ENCODE measurements around the gene FBXL17. TPM values are rescaled to one million over a fixed set of nuclear protein-coding genes. Genes with fewer than 3 reads are reported as not detected.
A peak's percentile ranks its signal among the peaks of the same experiment; 100 is the strongest.

Gene FBXL17
- total RNA-seq, 1 experiment from 2014 or later: 8.8 TPM

DNA sequence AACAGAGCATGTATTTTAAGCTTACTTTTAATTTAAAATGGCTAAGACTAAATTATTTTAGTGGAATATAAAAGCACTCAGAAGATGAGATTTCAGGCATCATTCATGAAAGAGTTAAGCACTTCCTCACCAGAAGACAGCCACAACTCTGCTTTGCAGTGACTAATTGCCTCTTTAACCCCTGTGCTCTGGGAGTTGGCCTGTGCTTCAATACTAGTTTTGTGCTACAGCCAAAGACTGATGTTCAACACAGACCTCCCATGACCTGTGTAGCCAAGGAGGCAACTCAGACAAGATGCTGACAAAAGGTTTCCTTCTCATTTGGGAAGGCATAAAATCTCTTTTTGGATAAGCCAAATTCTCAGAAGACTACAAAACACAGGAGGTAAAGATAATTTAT is 353.5 kb downstream of the FBXL17 start:
- Histone ChIP-seq H3K36me3 (ENCODE audit: low read depth, low read length) (no peaks in the 10 kb centered on the region), H3K4me2 (ENCODE audit: low read length) (no peak overlapping the region), H3K4me3 (ENCODE audit: low read length) (no peak overlapping the region), H3K9me3 (ENCODE audit: low read length) (no peaks in the 10 kb centered on the region), H4K20me1 (ENCODE audit: low read length) (no peaks in the 10 kb centered on the region), H3K4me1 (ENCODE audit: insufficient read depth, low read length) (no peaks in the 10 kb centered on the region), H3K9me2 (replicated peaks; ENCODE audit: low read length) (no peaks in the 10 kb centered on the region), H2AFZ (ENCODE audit: low read length) (no peak overlapping the region), H3K79me2 (ENCODE audit: low read length) (no peaks in the 10 kb centered on the region), H3K27ac (ENCODE audit: low read length) (no peak overlapping the region), H3K9ac (ENCODE audit: low read length) (no peak overlapping the region), H3K27me3 (ENCODE audit: low read length) (no peaks in the 10 kb centered on the region), H3F3A (ENCODE audit: low read length, unreplicated experiment) (no peaks in the 10 kb centered on the region)
- BruUV-seq (replicated peaks): no TSS peak
- DNase-seq (no peak), ATAC-seq (peak; percentile 29)
- POLR2A ChIA-PET (ENCODE audit: unreplicated experiment): no interaction called here
- intact Hi-C loops (cut with micrococcal nuclease): no loop called here
- TF ChIP-seq EZH2 (IDR thresholded peaks at IDR 0.05; ENCODE audit: low read length, unreplicated experiment) (no peak), EZH2phosphoT487 (IDR thresholded peaks at IDR 0.05; ENCODE audit: borderline replicate concordance, low read length) (no peak)
- TF ChIP-seq, protein P1, sequence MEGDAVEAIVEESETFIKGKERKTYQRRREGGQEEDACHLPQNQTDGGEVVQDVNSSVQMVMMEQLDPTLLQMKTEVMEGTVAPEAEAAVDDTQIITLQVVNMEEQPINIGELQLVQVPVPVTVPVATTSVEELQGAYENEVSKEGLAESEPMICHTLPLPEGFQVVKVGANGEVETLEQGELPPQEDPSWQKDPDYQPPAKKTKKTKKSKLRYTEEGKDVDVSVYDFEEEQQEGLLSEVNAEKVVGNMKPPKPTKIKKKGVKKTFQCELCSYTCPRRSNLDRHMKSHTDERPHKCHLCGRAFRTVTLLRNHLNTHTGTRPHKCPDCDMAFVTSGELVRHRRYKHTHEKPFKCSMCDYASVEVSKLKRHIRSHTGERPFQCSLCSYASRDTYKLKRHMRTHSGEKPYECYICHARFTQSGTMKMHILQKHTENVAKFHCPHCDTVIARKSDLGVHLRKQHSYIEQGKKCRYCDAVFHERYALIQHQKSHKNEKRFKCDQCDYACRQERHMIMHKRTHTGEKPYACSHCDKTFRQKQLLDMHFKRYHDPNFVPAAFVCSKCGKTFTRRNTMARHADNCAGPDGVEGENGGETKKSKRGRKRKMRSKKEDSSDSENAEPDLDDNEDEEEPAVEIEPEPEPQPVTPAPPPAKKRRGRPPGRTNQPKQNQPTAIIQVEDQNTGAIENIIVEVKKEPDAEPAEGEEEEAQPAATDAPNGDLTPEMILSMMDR (conservative IDR thresholded peaks at IDR 0.05; ENCODE audit: low read depth, low read length): no peak
- CTCF ChIA-PET: no interaction called here

DNA sequence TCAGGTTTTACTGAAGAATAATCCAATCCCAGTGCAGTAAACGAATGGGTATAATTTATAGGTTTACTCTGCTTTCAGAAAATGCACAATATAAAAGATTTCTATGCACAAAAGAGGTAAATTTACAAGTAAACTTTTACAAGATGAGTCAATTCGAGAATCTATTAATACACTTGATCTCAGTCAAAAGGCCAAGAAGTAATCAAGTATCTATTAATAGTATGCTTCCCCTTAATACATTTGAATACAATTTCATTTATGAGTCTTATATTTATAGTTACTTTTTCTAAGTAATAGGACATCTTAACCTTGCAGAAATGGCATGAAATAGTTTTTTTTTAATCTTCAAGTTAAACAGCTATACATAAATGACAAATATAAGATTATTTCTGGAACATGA is 355.9 kb downstream of the FBXL17 start:
- BruUV-seq (replicated peaks): no TSS peak
- Histone ChIP-seq H3K9me2 (replicated peaks; ENCODE audit: low read length) (no peaks in the 10 kb centered on the region), H3K4me3 (ENCODE audit: low read length) (no peak overlapping the region), H2AFZ (ENCODE audit: low read length) (no peak overlapping the region), H4K20me1 (ENCODE audit: low read length) (no peaks in the 10 kb centered on the region), H3K36me3 (ENCODE audit: low read depth, low read length) (no peaks in the 10 kb centered on the region), H3K27me3 (ENCODE audit: low read length) (no peaks in the 10 kb centered on the region), H3K27ac (ENCODE audit: low read length) (no peak overlapping the region), H3K9me3 (ENCODE audit: low read length) (no peaks in the 10 kb centered on the region), H3F3A (ENCODE audit: low read length, unreplicated experiment) (no peaks in the 10 kb centered on the region), H3K79me2 (ENCODE audit: low read length) (no peaks in the 10 kb centered on the region), H3K4me1 (ENCODE audit: insufficient read depth, low read length) (no peaks in the 10 kb centered on the region), H3K9ac (ENCODE audit: low read length) (no peak overlapping the region), H3K4me2 (ENCODE audit: low read length) (no peak overlapping the region)
- ChIA-PET CTCF (interaction anchor here (0.6 kb wide), 1 partner anchor 44 kb away, joined by 3 read pairs; no protein-coding TSS in a partner anchor), POLR2A (ENCODE audit: unreplicated experiment) (no interaction called here)
- intact Hi-C loops (cut with micrococcal nuclease): no loop called here
- DNase-seq: no peak
- no peak for ATAC-seq
- TF ChIP-seq EZH2 (IDR thresholded peaks at IDR 0.05; ENCODE audit: low read length, unreplicated experiment) (no peak), EZH2phosphoT487 (IDR thresholded peaks at IDR 0.05; ENCODE audit: borderline replicate concordance, low read length) (no peak)
- TF ChIP-seq, protein P1 (conservative IDR thresholded peaks at IDR 0.05; ENCODE audit: low read depth, low read length): no peak

DNA sequence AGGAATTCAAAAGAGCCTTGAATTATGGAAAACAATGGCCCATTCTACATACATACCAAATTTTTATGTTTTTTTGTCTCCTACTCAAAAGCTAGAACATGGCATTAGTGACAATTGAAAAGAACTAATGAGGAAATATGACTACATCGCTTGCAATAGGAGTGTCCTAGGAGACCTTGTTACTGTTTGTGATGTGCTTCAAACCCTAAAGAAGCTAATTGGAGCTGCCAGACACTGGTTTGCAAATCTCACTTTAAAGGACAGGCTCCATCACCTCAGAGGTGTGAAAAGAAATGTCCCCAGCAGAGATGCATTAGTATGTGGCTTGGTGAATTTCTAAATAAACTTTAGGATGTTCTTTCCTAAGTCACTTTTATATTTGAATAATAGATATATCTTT is 356.9 kb downstream of the FBXL17 start:
- Histone ChIP-seq H3F3A (ENCODE audit: low read length, unreplicated experiment) (no peaks in the 10 kb centered on the region), H3K4me3 (ENCODE audit: low read length) (no peak overlapping the region), H4K20me1 (ENCODE audit: low read length) (no peaks in the 10 kb centered on the region), H3K9me2 (replicated peaks; ENCODE audit: low read length) (no peaks in the 10 kb centered on the region), H3K9me3 (ENCODE audit: low read length) (no peaks in the 10 kb centered on the region), H3K27ac (ENCODE audit: low read length) (no peak overlapping the region), H3K4me2 (ENCODE audit: low read length) (no peak overlapping the region), H3K9ac (ENCODE audit: low read length) (no peak overlapping the region), H3K79me2 (ENCODE audit: low read length) (no peaks in the 10 kb centered on the region), H3K4me1 (ENCODE audit: insufficient read depth, low read length) (no peaks in the 10 kb centered on the region), H3K27me3 (ENCODE audit: low read length) (no peaks in the 10 kb centered on the region), H2AFZ (ENCODE audit: low read length) (no peak overlapping the region), H3K36me3 (ENCODE audit: low read depth, low read length) (no peaks in the 10 kb centered on the region)
- DNase-seq (no peak), ATAC-seq (no peak)
- CTCF ChIA-PET: no interaction called here
- POLR2A ChIA-PET (ENCODE audit: unreplicated experiment): no interaction called here
- TF ChIP-seq EZH2phosphoT487 (IDR thresholded peaks at IDR 0.05; ENCODE audit: borderline replicate concordance, low read length): no peak
- TF ChIP-seq, protein P1 (conservative IDR thresholded peaks at IDR 0.05; ENCODE audit: low read depth, low read length): no peak
- no peak for TF ChIP-seq EZH2 (IDR thresholded peaks at IDR 0.05; ENCODE audit: low read length, unreplicated experiment)
- no TSS peak for BruUV-seq (replicated peaks)
- intact Hi-C loops (cut with micrococcal nuclease): no loop called here
